HK-2 (cell line): ENCODE results near the gene LIN9.
"Not testable (repeated sequence)": the region's sequence is repeated elsewhere in the genome, so short reads cannot be mapped to it uniquely, and the experiment has no call there.

Source experiments
- DNase-seq: peaks from one replicate; pipeline ENCODE4 v3.0.0-alpha.2; 2018; ENCODE audit not compliant: unreplicated experiment

Gene LIN9

GRCh38 chr1:226274138-226274537 lies 34.8 kb downstream of the LIN9 start:
- no peak for DNase-seq

GRCh38 chr1:226272233-226272902 lies 36.6 kb downstream of the LIN9 start:
- DNase-seq = not testable (repeated sequence)

GRCh38 chr1:226268421-226269124 lies 40.4 kb downstream of the LIN9 start:
- DNase-seq = no peak

GRCh38 chr1:226261818-226262217 lies 47.1 kb downstream of the LIN9 start:
- no peak for DNase-seq

- DNase-seq = no peak
Observed at GRCh38 chr1:226255380-226255779, 53.6 kb downstream of the LIN9 start.

GRCh38 chr1:226253933-226254332 lies 55.0 kb downstream of the LIN9 start:
- no peak for DNase-seq

- not testable (repeated sequence) for DNase-seq
Observed at GRCh38 chr1:226252841-226253240, 56.1 kb downstream of the LIN9 start.

- no peak for DNase-seq
Observed at GRCh38 chr1:226250511-226250910, 58.5 kb downstream of the LIN9 start.

- no peak for DNase-seq
Observed at GRCh38 chr1:226248796-226249195, 60.2 kb downstream of the LIN9 start.

GRCh38 chr1:226248091-226248490 lies 60.9 kb downstream of the LIN9 start:
- DNase-seq = no peak

GRCh38 chr1:226239421-226239820 lies 69.5 kb downstream of the LIN9 start:
- no peak for DNase-seq

- no peak for DNase-seq
Observed at GRCh38 chr1:226236826-226237225, 72.1 kb downstream of the LIN9 start.

GRCh38 chr1:226233806-226234205 lies 75.2 kb downstream of the LIN9 start:
- DNase-seq = no peak

- no peak for DNase-seq
Observed at GRCh38 chr1:226233293-226233692, 75.7 kb downstream of the LIN9 start.

- no peak for DNase-seq
Observed at GRCh38 chr1:226226601-226227000, 82.4 kb downstream of the LIN9 start.

- no peak for DNase-seq
Observed at GRCh38 chr1:226223786-226224244, 85.1 kb downstream of the LIN9 start.

- no peak for DNase-seq
Observed at GRCh38 chr1:226223157-226223785, 85.7 kb downstream of the LIN9 start, which contains the start of gene MIXL1. Gene MIXL1 (plus strand): TSS chr1:226223664. CDS start chr1:226223682, 18 bp downstream.

- DNase-seq = no peak
Observed at GRCh38 chr1:226222686-226223085, 86.3 kb downstream of the LIN9 start.

GRCh38 chr1:226220473-226221189 lies 88.3 kb downstream of the LIN9 start:
- DNase-seq = no peak

- DNase-seq = no peak
Observed at GRCh38 chr1:226217273-226217672, 91.7 kb downstream of the LIN9 start.

- DNase-seq = no peak
Observed at GRCh38 chr1:226216056-226216455, 92.9 kb downstream of the LIN9 start.

- no peak for DNase-seq
Observed at GRCh38 chr1:226215239-226215638, 93.7 kb downstream of the LIN9 start.
